ENCODE measurements around the gene RAB22A.

- TF ChIP-seq, protein P1, sequence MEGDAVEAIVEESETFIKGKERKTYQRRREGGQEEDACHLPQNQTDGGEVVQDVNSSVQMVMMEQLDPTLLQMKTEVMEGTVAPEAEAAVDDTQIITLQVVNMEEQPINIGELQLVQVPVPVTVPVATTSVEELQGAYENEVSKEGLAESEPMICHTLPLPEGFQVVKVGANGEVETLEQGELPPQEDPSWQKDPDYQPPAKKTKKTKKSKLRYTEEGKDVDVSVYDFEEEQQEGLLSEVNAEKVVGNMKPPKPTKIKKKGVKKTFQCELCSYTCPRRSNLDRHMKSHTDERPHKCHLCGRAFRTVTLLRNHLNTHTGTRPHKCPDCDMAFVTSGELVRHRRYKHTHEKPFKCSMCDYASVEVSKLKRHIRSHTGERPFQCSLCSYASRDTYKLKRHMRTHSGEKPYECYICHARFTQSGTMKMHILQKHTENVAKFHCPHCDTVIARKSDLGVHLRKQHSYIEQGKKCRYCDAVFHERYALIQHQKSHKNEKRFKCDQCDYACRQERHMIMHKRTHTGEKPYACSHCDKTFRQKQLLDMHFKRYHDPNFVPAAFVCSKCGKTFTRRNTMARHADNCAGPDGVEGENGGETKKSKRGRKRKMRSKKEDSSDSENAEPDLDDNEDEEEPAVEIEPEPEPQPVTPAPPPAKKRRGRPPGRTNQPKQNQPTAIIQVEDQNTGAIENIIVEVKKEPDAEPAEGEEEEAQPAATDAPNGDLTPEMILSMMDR (IDR thresholded peaks at IDR 0.05): no peak
- TF ChIP-seq POLR2A (IDR thresholded peaks at IDR 0.05) (no peak), POLR2AphosphoS5 (IDR thresholded peaks at IDR 0.05) (no peak)
Observed at GRCh38 chr20:58297394-58297793, 12.1 kb upstream of the RAB22A start.

Data from sigmoid colon (tissue), 4 donors.